ENCODE data around the gene TRAPPC12.

TRAPPC12 gene

DNA sequence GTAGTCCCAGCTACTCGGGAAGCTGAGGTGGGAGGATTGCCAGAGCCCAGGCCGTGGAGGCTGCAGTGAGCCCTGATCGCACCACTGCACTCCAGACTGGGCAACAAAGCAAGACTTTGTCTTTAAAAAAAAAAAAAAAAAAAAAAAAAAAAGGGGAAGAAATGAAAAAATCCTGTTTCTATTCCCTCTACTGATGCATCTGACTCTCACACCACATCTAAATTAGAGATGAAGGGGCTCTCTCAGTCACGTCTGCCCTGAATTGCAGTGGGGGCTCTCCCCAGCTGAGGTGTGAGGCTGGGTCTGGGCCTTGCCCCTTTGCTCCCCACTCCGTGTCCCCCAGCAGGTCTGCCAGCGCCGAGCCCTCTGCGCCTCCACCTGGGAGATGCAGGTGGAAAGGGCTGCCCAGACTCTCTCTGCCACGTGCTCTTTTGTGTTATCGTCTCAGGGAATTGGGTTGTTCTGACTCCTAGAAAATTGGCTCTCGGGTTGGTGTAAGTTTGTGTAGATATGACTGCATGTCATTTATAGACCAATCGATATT is 30.2 kb downstream of the TRAPPC12 start:
- no peak for DNase-seq

DNA sequence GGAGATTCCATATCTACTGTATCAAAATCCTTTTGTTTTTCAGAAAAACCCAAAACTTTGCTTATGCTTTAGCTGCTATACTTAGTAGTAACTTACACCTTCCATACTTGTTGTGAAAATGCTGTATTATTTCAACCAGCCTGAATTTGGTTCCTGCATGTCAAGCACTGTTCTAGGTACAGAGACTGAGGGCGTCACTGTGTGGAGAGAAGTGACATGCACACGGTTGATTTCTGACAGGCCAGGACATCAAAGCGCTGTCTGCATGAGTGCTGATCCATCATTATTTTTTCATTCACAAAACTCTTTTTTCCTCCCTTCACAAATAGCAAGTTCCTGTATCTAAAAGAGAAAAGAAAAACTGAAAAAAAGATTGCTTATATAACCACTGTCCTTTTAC is 31.6 kb downstream of the TRAPPC12 start:
- no peak for DNase-seq

DNA sequence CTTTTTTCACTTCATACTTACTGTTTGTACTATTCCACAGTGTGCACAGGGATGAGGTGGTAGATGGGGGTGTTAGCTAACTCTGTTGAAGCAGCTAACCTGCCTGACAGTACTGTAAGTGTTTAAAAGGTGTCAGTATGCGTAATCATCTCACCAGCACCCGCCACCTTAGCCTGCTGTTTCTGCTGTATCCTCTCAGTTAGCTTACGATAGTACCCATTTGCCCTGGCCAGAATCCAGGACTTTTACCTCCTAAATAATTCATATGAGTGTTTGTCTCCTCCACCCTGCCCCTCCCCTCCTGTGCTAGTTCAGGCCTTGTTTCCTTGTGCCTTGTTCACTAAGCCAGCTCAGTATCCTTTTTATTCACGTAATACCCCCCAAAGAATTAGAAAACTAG is 34.2 kb downstream of the TRAPPC12 start:
- no peak for DNase-seq

DNA sequence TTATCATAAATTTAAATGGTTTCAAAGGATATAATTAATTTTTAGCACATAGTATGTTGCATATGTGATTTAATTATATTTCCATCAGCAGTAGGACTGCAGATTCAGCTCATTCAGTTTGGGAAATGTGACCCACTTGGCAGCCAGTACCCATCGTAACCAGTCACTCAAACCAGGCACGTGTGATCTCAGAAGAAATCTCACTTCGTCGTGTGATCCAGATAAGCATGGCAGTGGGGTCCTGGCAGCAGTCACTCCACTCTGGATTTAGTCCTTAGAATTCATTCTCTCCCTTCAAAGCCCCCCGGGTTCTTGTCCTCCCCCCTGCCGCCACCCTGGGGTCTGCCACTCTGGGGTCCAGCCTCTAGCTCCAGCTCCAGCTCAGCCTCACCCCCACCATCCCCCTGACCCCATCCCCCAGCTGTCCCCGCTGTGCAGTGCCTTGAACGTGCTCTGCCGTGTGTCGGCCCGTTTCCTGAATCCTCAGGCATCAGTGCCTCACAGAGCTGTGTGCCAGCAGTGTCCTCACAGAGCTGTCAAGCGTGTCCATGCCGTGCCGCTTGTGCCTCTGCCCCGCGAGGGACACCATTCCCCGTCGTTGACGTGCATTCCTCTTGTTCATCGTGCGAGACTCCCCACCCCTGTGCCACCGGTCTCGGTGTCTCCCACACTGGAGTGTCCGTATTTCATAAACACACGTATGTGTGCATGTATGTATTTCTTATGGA is 34.8 kb downstream of the TRAPPC12 start:
- no peak for DNase-seq

DNA sequence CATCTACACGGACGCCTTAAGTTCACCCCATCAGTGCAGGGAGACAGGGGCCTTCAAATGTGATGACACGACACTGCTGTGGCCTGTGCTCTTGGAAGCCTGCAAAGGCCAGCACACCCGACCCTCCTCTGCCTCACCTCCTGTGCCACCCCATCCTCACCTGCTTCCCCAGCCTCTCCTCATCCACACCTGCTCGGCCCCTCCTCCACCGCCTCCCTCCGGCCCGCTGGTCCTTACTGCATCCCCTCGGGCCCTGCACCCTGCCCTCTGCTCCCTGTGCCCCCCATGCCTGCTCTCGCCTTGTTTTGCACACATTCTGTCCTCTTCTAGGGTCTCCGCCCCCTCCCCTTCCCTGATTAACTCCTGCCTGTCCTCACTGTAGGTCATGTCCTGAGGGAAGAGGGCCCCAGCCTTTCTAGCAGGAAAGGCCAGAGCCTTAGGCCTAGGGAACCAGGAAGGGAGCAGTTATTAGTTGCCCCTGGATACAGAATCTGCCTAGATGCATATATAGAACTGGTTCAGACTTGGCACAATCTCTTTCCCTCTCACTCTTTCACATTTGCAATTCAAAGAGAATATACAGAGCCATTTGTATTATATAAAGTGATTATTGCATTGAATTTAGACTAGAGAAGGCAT is 39.4 kb downstream of the TRAPPC12 start:
- no peak for DNase-seq

DNA sequence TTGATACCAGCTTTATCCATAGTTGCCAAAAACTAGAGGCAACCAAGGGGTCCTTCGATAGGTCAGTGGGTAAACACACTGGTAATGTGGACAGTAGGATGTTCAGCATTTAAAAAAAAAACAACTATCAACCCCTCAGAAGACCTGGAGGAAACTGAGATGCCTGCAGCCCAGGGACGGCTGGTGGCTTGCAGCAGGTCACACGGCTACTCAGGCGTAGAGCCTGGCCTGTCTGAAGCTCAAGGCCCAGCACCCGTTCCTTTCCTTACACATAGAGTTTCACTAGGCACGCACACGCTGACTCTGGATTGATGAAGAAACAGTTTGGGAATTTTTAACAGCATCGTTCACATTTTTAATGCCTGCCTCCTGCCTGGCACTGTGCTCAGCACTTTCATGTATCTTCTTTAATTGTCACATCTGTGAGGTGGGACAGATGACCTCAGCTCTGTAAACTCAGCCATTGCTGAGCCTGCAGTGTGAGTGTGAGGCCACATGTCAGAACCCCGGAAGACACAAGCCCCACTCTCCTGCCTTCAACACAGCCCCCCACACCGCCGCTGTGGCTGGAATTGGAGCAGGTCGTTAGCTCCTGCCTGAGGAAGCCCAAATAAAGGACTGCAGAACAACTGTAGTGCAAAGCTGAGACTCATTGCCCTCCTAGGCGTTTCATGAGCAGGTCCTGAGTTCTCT is 40.7 kb downstream of the TRAPPC12 start:
- no peak for DNase-seq

DNA sequence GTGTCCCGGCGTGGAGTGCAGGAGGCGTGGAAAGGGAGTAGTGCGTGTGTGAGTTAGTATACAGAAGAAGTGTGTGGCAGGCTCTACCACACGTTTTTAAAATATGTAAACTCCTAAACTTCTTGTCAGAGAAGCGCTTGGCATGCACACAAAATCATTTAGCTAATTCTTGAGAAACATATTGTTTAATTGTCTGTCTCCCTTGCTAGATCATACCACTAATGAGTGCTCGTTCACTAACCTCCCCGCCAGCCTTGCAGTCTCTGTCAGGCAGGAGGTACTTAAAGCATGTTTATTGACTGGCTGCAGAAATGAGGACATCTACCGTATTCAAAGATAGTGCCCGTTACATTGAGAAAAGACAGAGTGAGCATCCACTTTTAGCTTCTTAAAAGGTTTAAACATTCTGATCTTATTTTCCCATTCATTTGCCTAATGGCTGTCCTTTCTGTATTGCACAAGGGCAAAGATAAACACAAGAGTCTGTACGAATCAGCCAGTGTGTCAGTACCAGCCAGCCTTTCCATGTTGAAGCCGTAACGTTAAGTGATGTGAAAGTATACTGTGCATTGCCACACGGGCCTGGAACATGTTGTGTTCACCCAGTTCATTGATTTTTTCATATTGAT is 41.4 kb downstream of the TRAPPC12 start:
- no peak for DNase-seq

DNA sequence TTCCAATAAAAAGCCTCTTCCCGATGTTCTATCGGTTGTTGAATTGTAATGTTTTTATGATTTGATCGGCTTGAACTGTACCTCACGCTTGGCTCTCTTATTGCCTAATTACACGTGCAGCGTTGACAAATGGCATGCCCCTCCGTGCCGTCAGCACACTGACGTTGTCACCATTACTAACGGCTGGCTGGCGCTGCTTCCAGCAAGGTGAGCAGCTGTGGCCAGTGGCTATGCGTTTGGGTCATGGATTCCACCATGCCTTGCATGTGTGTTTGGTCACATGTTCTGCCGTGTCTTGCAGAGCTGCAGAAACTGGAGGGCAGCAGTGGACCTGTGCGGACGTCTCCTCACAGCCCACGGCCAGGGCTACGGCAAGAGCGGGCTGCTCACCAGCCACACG is 42.1 kb downstream of the TRAPPC12 start:
- no peak for DNase-seq

DNA sequence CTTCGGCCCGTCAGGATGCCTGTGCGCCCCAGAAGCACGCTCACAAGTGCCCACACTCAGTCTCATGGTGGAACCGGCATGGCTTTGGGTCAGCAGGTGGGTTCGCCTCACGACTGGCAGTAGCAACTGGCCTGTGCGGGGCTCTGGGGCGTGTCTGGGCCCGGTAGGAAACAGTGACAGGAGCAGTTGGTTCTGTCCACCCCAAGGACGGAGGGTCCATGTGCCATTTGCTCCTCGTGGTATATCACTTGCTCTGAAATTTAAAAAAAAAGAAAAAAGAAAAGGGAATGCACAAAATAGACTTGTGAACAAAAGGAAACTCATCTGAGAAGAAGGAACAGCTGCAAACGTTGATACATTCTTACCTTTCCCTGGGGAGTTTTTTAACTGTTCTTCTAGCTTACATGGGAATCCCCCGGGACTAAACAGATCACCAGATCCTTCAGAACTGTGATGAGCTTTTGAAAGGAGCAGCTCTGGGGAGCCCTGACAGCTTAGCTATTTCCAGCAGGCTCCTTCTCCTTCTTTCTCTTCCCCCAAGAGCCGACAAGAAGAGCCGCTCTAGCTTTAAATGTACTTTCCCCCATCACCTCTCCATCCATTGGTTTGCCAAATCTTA is 42.8 kb downstream of the TRAPPC12 start:
- no peak for DNase-seq

DNA sequence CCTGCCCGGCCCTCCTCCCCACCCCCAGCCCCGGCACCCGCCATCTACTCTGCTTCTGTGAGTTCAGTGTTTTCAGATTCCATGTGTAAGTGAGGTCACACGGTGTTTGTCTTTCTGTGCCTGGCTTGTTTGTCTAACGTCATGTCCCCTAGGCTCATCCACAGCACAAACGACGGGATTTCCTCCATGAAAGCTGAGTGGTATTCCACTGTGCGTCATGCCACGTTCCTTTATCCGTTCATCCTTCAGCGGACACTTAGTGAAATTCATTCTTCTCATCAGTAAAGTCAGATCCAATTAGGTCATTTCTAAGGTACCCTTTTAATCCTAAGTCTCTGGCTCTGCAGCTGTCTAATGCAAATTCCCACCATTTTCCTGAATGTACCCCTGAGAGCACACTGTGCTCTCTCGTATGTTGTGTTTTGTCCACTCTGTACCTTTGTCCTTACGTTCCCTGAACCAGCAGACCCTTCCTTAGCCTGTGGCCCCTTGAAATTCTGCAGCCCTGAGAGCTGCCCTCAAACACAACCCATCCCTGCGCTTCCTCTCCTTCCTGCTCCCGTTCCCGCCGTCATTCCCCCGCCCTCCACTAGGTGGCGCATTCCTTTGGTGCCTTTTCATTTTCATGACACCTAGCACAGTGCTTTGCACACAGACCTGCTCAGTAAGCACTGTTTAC is 44.1 kb downstream of the TRAPPC12 start:
- DNase-seq, result no peak

DNA sequence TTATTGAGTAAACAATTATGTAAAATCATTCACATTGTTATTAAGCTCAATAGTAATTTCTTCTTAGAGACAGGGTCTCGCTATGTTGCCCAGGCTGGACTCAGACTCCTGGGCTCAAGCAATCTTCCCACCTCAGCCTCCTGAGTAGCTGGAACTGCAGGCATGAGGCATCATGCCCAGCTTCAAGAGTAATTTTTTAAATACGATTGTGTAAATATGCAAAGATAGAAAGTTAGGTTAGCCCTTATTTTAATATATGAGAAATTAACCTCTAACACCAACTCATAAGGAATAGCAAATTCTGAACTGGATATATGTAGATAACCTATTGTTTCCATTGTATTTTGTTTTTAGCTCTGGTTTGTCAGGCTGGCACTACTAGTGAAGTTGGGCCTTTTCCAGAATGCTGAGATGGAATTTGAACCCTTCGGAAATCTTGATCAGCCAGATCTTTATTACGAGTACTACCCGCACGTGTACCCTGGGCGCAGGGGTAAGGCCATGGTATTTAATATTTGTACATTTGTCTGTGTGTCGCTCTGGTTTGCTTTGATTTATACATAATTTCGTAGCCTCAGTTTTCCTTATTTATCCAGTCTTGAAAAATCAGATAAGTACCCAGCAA is 44.8 kb downstream of the TRAPPC12 start:
- no peak for DNase-seq

DNA sequence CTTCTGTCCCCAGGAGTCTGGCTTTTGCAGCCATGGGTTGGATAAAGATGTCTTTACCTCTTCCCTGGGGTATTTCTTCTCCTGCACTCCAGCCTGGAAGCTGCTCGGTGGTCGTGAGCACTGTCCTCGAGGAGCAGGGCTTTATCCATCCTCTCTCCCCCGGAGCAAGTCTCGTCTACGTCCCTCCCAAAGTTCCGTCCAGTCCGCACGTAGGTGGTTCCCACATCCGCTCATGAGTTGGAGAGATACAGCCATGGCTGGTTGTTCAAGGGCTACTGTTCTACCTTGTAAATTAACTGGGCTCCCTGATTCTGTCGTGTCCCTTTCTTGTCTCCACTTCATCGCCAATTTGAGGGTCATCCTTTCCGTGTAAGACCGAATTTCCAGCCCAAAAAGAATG is 47.1 kb downstream of the TRAPPC12 start:
- no peak for DNase-seq

DNA sequence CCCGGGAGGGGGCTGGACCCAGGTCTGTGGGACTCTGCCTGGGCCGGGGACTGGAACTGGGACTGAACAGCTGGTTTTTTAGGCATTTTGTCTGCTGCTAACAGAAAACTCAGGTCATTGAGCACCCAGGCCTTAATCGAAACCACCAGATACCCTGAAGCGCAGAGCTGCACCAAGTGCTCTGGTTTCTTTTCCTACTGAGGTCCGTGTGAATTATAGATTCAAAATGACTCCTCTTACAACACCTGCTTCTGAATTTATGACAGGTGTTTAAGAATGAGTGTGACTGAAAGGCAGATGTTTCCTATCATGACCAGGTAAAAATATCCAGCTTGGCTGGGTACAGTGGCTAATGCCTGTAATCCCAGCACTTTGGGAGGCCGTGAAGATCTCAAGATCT is 47.8 kb downstream of the TRAPPC12 start:
- no peak for DNase-seq

DNA sequence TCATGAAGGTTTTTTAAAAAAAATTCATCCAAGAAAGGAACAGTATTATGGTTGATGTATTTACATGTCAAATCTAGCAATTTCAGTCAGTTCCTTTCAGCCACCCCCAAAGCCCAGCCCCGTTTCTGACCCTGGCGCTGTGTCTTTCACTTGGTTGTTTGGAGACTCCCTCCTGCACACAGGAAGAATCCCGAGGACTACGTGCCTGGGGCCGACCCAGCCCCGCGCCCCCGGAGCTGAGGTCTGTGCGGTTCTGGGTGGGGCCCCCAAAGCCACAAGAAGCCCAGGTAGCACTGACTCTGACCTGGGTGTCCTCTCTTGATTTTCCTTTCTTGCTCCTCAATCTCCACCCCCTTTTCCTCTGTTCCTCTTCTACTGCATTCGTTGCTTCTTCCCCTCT is 49.1 kb downstream of the TRAPPC12 start:
- DNase-seq, result no peak

DNA sequence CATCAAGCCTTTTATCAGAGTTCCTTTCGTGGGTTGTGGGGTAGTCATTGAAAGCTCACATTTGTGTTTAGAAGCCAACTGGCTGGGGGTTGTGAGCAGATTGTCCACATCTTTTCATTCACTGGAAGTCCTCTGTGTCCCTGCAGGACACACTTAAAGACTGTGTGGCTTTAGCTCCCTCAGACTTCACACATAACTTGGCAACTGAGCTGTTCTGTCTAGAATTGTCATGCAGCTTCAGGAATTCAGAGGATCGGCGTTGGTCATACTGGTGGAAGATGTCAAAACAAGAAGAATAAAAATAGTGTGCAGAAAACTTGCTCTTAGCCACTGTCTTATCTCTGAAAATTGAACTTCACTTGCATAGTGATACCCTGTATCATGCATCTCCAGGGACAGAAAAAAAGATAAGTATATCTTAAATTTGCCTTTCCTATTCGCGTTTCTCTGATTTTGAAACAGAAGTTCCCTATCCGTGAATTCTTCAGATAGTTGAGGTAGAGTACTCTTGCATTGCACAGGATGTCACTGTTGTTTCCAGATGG is 49.6 kb downstream of the TRAPPC12 start:
- no peak for DNase-seq

DNA sequence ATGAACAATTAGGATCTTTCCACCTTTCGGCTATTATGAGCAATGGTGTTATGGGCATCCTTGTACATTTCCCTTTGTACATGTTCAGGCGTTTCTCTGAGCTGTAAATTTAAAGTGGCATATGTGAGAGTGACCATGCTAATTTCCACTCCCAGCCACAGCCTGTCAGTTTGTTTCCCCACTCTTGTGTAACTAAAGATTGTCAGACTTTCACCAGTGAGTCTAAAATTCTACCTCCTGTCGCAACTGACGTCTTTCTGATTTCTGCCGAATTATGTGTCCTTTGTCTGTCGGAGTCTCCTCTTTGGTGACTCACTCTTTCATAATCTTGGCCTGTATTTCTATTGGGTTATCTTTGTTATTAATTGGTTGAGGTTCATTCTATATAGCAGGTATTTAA is 50.7 kb downstream of the TRAPPC12 start:
- DNase-seq, result no peak

DNA sequence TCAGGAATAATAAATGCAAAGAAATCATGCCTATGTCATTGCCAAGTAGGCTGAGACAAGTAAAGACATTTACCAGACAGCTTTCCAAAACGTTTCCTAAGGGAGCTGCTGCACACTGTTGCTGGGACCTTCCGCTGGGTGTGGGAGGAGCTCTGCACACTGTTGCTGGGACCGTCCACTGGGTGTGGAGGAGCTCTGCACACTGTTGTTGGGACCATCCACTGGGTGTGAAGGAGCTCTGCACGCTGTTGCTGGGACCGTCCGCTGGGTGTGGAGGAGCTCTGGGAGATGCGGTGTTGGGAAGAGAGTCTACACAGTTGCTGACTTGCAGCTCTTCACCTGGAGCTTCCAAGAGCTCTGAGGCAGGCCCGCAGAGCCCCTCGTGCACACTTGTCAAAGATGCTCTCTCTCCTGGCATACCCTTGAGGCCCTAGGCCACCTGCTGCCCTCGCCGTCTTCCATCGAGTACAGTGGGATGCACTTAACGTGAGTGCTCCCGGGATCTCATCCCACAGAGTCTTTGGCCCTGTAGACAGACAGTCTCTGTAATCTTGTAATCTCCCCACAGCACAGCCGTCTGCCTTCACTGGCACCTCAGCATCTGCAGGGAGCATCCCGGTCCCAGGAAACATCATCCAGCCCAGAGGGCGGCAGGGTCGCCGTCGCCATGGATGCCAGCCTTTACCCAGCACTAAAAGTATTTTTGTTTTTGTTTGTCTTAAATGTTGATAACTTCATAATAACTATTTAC is 51.4 kb downstream of the TRAPPC12 start:
- no peak for DNase-seq

DNA sequence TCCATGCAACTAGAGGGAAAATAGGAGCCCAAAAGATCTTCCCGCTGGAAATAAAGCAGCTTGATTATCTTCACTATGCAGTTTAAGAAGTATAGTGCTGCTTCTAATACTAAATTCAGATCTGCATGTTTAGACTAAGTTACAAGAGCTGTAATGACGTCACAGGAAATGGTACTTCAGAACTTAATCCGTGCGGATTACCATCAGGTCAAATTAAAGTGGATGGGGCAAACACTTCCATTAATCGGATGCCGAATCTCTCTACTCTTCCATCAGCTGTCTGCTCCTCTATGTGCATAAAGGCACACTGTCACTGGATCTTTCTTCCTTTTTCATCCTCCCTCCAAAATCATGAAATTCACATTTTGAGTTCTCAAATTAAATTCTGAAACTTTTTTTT is 52.6 kb downstream of the TRAPPC12 start:
- no peak for DNase-seq

DNA sequence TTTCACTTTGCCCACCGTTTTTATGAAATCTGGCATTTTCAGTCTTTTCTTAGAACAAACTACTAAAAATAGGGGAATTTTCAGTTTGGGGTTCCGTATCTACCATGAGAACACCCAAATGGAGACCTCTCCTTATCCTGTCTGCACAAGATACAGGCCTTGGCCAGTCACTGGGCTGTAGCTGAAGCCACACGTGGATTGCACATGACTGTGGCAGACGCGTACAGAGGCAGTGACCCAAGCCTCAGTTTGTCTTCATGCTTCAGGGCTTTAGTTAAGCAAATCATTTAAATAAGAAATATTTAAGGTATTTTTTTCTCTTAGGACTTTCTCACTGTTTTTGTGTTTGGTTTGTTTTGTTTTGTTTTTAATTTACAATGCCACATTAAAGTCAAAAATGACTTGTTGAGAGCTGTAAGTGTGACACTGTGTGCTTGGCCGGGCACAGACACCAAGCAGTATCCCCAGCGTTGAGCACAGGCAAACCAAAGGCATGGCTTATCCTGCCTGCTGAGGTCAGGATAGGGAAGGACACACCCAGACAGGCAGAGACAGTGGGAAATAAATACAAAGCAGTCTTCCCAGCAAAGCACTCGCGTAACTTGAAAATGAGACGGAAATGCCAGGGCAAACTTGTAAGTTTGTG is 53.3 kb downstream of the TRAPPC12 start:
- DNase-seq, result no peak

DNA sequence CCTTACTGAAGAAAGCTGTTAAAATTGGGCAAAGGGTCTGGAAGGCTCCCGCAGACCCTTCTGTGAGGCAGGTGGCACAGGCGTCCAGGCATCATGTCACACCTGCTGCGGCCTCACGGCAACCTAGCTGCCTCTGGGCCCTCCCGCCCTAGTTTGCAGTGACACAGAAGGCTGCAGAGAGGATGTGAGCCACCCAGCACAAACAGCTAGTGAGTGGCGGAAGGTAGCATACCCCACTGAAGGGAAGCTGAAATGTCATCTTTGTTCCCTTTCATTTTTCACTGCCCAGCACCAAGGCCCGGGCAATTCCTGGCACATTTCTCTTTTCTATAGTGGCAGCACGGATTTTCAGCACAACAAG is 53.8 kb downstream of the TRAPPC12 start:
- DNase-seq, result no peak
